HepG2 (cell line): ENCODE results near the gene GAN. TPM values are rescaled to one million over a fixed set of nuclear protein-coding genes. Genes with fewer than 3 reads are reported as not detected.

Experiments
- ATAC-seq: fragments of 200-7000 bp; cut with Tn5 transposase; 3 replicates; pipeline ENCODE4 v1.9.1; 2020; ENCODE audit warnings: mild to moderate bottlenecking, moderate library complexity
- BruUV-seq: library from RNA; stranded (reverse); fragments of 400-500 nt; replicated peaks from 2 replicates; lab custom pipeline; 2021; lab: Mats Ljungman, UMichigan
- CTCF ChIA-PET: fragments of 300-600 bp; formaldehyde crosslinking; extraction: SDS; loops from one replicate; lab custom pipeline; 2021; ENCODE audit warnings: low total read pairs, inconsistent platforms, low intra/inter-chr PET ratio; lab: Yijun Ruan, JAX
- POLR2A ChIA-PET: fragments of 350-600 bp; sonication (Branson Sonifier 250); formaldehyde crosslinking; loops from one replicate; lab custom pipeline; 2020; ENCODE audit warnings: antibody characterized with exemption, inconsistent platforms; lab: Yijun Ruan, JAX
- DNase-seq: peaks from one replicate; pipeline ENCODE4 v3.0.0-alpha.2; 2015; ENCODE audit warnings: low spot score
- FAIRE-seq: peaks from 3 replicates; lab custom pipeline; 2011; peaks lifted over from hg19 to GRCh38; lab: Jason Lieb, UNC
- H2AFZ ChIP-seq: one replicate; pipeline ENCODE4 v1.6.1; 2011; ENCODE audit warnings: low read length, inconsistent platforms
- H3K27ac ChIP-seq: fragments of 300-600 bp; 3 replicates; pipeline ENCODE4 v1.8.0; 2011; ENCODE audit warnings: mixed run types, mild to moderate bottlenecking, mixed read lengths, low read length, inconsistent platforms; ENCODE audit not compliant: insufficient read depth; ENCODE audit errors: extremely low read length
- H3K27me3 ChIP-seq, 2 experiments: fragments of 200-600 bp in 1 of 2; 2 replicates in 1 of 2; 3 replicates in 1 of 2; pipeline versions ENCODE4 v1.6.0 to v1.8.0; 2011; ENCODE audit warnings: low read length in 2 of 2, mild to moderate bottlenecking in 2 of 2, moderate library complexity in 2 of 2, inconsistent platforms in 1 of 2; ENCODE audit not compliant: insufficient read depth in 2 of 2, control insufficient read depth in 1 of 2
- H3K36me3 ChIP-seq, 2 experiments: fragments of 200-600 bp in 1 of 2; replicated peaks in 1 of 2; 2 replicates in 1 of 2; 3 replicates in 1 of 2; pipeline versions ENCODE4 v1.5.1 to v1.8.0; 2011; ENCODE audit warnings: low read length in 2 of 2, inconsistent platforms in 1 of 2; ENCODE audit not compliant: insufficient read depth in 2 of 2, control insufficient read depth in 1 of 2
- H3K4me1 ChIP-seq: 2 replicates; pipeline ENCODE4 v1.5.1; 2012; ENCODE audit warnings: low read length, inconsistent platforms; ENCODE audit not compliant: insufficient read depth
- H3K4me2 ChIP-seq: 2 replicates; pipeline ENCODE4 v1.6.0; 2011; ENCODE audit warnings: low read depth, low read length, inconsistent platforms
- H3K4me3 ChIP-seq, 3 experiments: fragments of 200-600 bp in 1 of 3; sonication (generic), shearing (Covaris generic) in 1 of 3; replicated peaks in 1 of 3; 2 replicates each; pipeline ENCODE4 v1.5.1; 2011 to 2016; ENCODE audit warnings: low read length in 3 of 3, inconsistent platforms in 2 of 3, low read depth in 2 of 3, mild to moderate bottlenecking in 2 of 3, control low read depth in 1 of 3, mixed read lengths in 1 of 3; ENCODE audit not compliant: insufficient read depth in 1 of 3
- H3K79me2 ChIP-seq: one replicate; pipeline ENCODE4 v1.6.1; 2011; ENCODE audit warnings: low read length, inconsistent platforms; ENCODE audit not compliant: insufficient read depth
- H3K9ac ChIP-seq: 2 replicates; pipeline ENCODE4 v1.6.0; 2011; ENCODE audit warnings: mild to moderate bottlenecking, low read depth, low read length, inconsistent platforms; ENCODE audit not compliant: insufficient read depth
- H3K9me3 ChIP-seq: 2 replicates; pipeline ENCODE4 v1.5.1; 2012; ENCODE audit warnings: mild to moderate bottlenecking, low read length
- H4K20me1 ChIP-seq: 2 replicates; pipeline ENCODE4 v1.6.0; 2011; ENCODE audit warnings: inconsistent platforms, mild to moderate bottlenecking, low read length, moderate library complexity; ENCODE audit not compliant: insufficient read depth
- ARNT2 ChIP-seq: sonication (generic); formaldehyde crosslinking; IDR thresholded peaks from 2 replicates; pipeline ENCODE4 v1.8.0; 2022; ENCODE audit warnings: mild to moderate bottlenecking, low read depth, missing genetic modification reagents, moderate library complexity
- CSRNP1 ChIP-seq: sonication (generic); formaldehyde crosslinking; IDR thresholded peaks from 2 replicates; pipeline ENCODE4 v1.8.1; 2023; ENCODE audit warnings: mild to moderate bottlenecking, missing genetic modification reagents
- FOXM1 ChIP-seq: sonication (generic); formaldehyde crosslinking; IDR thresholded peaks from 2 replicates; pipeline ENCODE4 v1.5.0; 2020; ENCODE audit warnings: missing genetic modification reagents
- HIVEP1 ChIP-seq: sonication (generic); formaldehyde crosslinking; IDR thresholded peaks from 2 replicates; pipeline ENCODE4 v1.4.0; 2020; ENCODE audit warnings: mild to moderate bottlenecking, missing genetic modification reagents
- KLF6 ChIP-seq: IDR thresholded peaks from 2 replicates; pipeline ENCODE4 v1.8.0; 2016; ENCODE audit warnings: missing biosample characterization, missing genetic modification reagents
- NFKBIZ ChIP-seq: IDR thresholded peaks from 2 replicates; pipeline ENCODE4 v1.6.1; 2018; ENCODE audit warnings: missing genetic modification reagents, missing compliant biosample characterization
- PHF20 ChIP-seq: sonication (generic); formaldehyde crosslinking; IDR thresholded peaks from 2 replicates; pipeline ENCODE4 v1.5.0; 2020; ENCODE audit warnings: mild to moderate bottlenecking, missing genetic modification reagents
- PHF5A ChIP-seq: IDR thresholded peaks from one replicate; pipeline ENCODE4 v1.6.1; 2018; ENCODE audit warnings: low read depth, missing genetic modification reagents; ENCODE audit not compliant: unreplicated experiment
- SAFB2 ChIP-seq: sonication (generic); formaldehyde crosslinking; IDR thresholded peaks from 2 replicates; pipeline ENCODE4 v1.5.1; 2020; ENCODE audit warnings: missing genetic modification reagents, low read depth, mild to moderate bottlenecking, borderline replicate concordance
- TRIM24 ChIP-seq: sonication (generic); formaldehyde crosslinking; IDR thresholded peaks from 2 replicates; pipeline ENCODE4 v1.8.0; 2022; ENCODE audit warnings: mild to moderate bottlenecking, missing genetic modification reagents
- ZBTB10 ChIP-seq: sonication (generic); formaldehyde crosslinking; IDR thresholded peaks from 2 replicates; pipeline ENCODE4 v1.4.0; 2020; ENCODE audit warnings: missing genetic modification reagents, borderline replicate concordance
- ZNF30 ChIP-seq: sonication (generic); formaldehyde crosslinking; IDR thresholded peaks from 2 replicates; pipeline ENCODE4 v1.5.0; 2020; ENCODE audit warnings: mild to moderate bottlenecking, missing genetic modification reagents
- ZNF607 ChIP-seq: sonication (generic); formaldehyde crosslinking; IDR thresholded peaks from 2 replicates; pipeline ENCODE4 v1.5.1; 2020; ENCODE audit warnings: missing genetic modification reagents, mild to moderate bottlenecking, borderline replicate concordance
- ZNF672 ChIP-seq: sonication (generic); formaldehyde crosslinking; IDR thresholded peaks from 2 replicates; pipeline ENCODE4 v1.8.1; 2022; ENCODE audit warnings: missing genetic modification reagents
- ZNF737 ChIP-seq: sonication (generic); formaldehyde crosslinking; IDR thresholded peaks from 2 replicates; pipeline ENCODE4 v1.5.0; 2020; ENCODE audit warnings: missing genetic modification reagents, mild to moderate bottlenecking, borderline replicate concordance
- ZNF768 ChIP-seq: sonication (generic); formaldehyde crosslinking; IDR thresholded peaks from 2 replicates; pipeline ENCODE4 v1.4.0; 2020; ENCODE audit warnings: missing genetic modification reagents
- ZSCAN9 ChIP-seq: IDR thresholded peaks from 2 replicates; pipeline ENCODE4 v1.6.1; 2016; ENCODE audit warnings: borderline replicate concordance
- WGBS: methylation state at CpG from one replicate; pipeline ENCODE4 v1.1.6; 2017; ENCODE audit warnings: low lambda C conversion rate; 5-methylcytosine and 5-hydroxymethylcytosine counted together
- in situ Hi-C: cut with HindIII; loops from 2 replicates; pipeline ENCODE4 v1.10.0; 2017; ENCODE audit warnings: low pct_unique_long_range_greater_than_20kb; ENCODE audit not compliant: extremely low pct_ligation_motif_present
- intact Hi-C: fragments of 100-400 bp; cut with micrococcal nuclease; formaldehyde crosslinking; loops from one replicate; pipeline ENCODE4 v1.10.0; 2022; ENCODE audit not compliant: unreplicated experiment
- polyA plus RNA-seq, 8 experiments: library from polyadenylated mRNA; depleted of rRNA in 3 of 8; stranded (reverse) in 7 of 8; unstranded in 1 of 8; fragments of >200 nt; fragmentation: Illumina TruSeq in 4 of 8; extraction: Trizol in 4 of 8; gene quantifications; 2 replicates each; pipeline versions ENCODE4 v1.2.1 to v1.2.3, GENCODE V29; 2011 to 2016; ENCODE audit warnings: low read depth in 4 of 8, missing spikeins in 1 of 8, mixed read lengths in 1 of 8; ENCODE audit not compliant: insufficient read depth in 1 of 8
- total RNA-seq, 5 experiments: library from RNA; depleted of rRNA; stranded (reverse); fragments of >200 nt; fragmentation: Illumina TruSeq; extraction: Trizol; gene quantifications; 2 replicates each; pipeline ENCODE4 v1.2.3, GENCODE V29; 2016; ENCODE audit warnings: low read depth in 1 of 5

GAN gene
- total and polyA plus RNA-seq, 2 of the 13 experiments (the other 11 are each of a cell fraction or from before 2014, with no cell fraction given): 4.3 to 11.0 TPM

GRCh38 chr16:81385031-81385756 is 70.4 kb downstream of the GAN start:
- Histone ChIP-seq H3K27ac (no peak overlapping the region), H3K4me1 (no peaks in the 10 kb centered on the region), H3K36me3 (peaks cover 2 to 20% of the 10 kb centered on the region in 2 experiments; a peak in 2 of 5 replicates), H3K9ac (no peak overlapping the region), H3K4me3 (no peak overlapping the region), H3K79me2 (no peaks in the 10 kb centered on the region), H2AFZ (no peak overlapping the region), H4K20me1 (no peaks in the 10 kb centered on the region), H3K4me2 (no peak overlapping the region), H3K9me3 (no peaks in the 10 kb centered on the region), H3K27me3 (no peaks in the 10 kb centered on the region)
- TF ChIP-seq HIVEP1 (no peak), SAFB2 (CRISPR knock-in tag) (no peak), KLF6 (no peak), ZNF30 (CRISPR knock-in tag) (no peak), PHF5A (no peak), TRIM24 (no peak), PHF20 (CRISPR knock-in tag) (no peak), ARNT2 (CRISPR knock-in tag) (no peak), ZSCAN9 (no peak), CSRNP1 (no peak), ZNF737 (CRISPR knock-in tag) (no peak), ZNF768 (CRISPR knock-in tag) (no peak), ZNF607 (no peak), FOXM1 (CRISPR knock-in tag) (no peak), ZNF672 (no peak), NFKBIZ (no peak), ZBTB10 (no peak)
- no peak for DNase-seq
- CTCF ChIA-PET: no interaction called here
- no peak for FAIRE-seq
- ATAC-seq: no peak
- POLR2A ChIA-PET: no interaction called here
- no TSS peak for BruUV-seq
- intact Hi-C loops (no loop called here), in situ Hi-C loops (no loop called here)
- whole genome bisulfite sequencing: 98% methylated on average over 4 of the region's 4 CpGs
